B cell (primary cell): ENCODE results near the gene USP34. TPM values are rescaled to one million over a fixed set of nuclear protein-coding genes. Genes with fewer than 3 reads are reported as not detected.

ENCODE experiments used
- ATAC-seq: fragments of 200-7000 bp; cut with Tn5 transposase; one replicate; pipeline ENCODE4 v1.10.0; 2021; ENCODE audit warnings: low read depth, mild to moderate bottlenecking, moderate number of reproducible peaks, moderate library complexity
- CTCF ChIA-PET: fragments of 350-600 bp; sonication (Branson Sonifier 250); formaldehyde crosslinking; loops from one replicate; lab custom pipeline; 2021; ENCODE audit warnings: antibody characterized with exemption, inconsistent platforms; lab: Charles Lee
- POLR2A ChIA-PET: fragments of 350-600 bp; sonication (Branson Sonifier 250); formaldehyde crosslinking; loops from one replicate; lab custom pipeline; 2021; ENCODE audit warnings: antibody characterized with exemption; lab: Charles Lee
- DNase-seq: peaks from one replicate; pipeline ENCODE4 v3.0.0; 2013
- H2AFZ ChIP-seq: 2 replicates; pipeline ENCODE4 v1.6.1; 2012; ENCODE audit warnings: mild to moderate bottlenecking, low read depth, low read length; ENCODE audit not compliant: insufficient read depth, poor library complexity, severe bottlenecking
- H3K27ac ChIP-seq, 2 donors: 1 replicate in 1 of 2; 2 replicates in 1 of 2; pipeline ENCODE4 v1.5.1; 2012 to 2013; ENCODE audit warnings: low read length in 2 of 2, mild to moderate bottlenecking in 2 of 2, moderate library complexity in 1 of 2
- H3K27me3 ChIP-seq, 4 experiments: fragments of 200-600 bp in 1 of 4; sonication (generic) in 1 of 4; replicated peaks in 1 of 4; 1 replicate in 2 of 4; 2 replicates in 2 of 4; pipeline versions ENCODE4 v1.6.1 to v1.7.0; 2013 to 2016; ENCODE audit warnings: low read length in 3 of 4, mild to moderate bottlenecking in 2 of 4, mixed read lengths in 1 of 4, moderate library complexity in 1 of 4; ENCODE audit not compliant: insufficient read depth in 4 of 4, control insufficient read depth in 3 of 4; ENCODE audit errors: control extremely low read depth in 1 of 4
- H3K36me3 ChIP-seq, 2 experiments: replicated peaks in 1 of 2; 1 replicate in 1 of 2; 2 replicates in 1 of 2; pipeline versions ENCODE4 v1.6.1 to v1.7.1; 2013; ENCODE audit warnings: low read length in 1 of 2; ENCODE audit not compliant: insufficient read depth in 2 of 2, control insufficient read depth in 1 of 2; ENCODE audit errors: control extremely low read depth in 1 of 2, extremely low read depth in 1 of 2
- H3K4me1 ChIP-seq, 2 donors: fragments of 200-600 bp in 1 of 2; sonication (generic) in 1 of 2; 1 replicate in 1 of 2; 2 replicates in 1 of 2; pipeline versions ENCODE4 v1.5.1 to v1.6.1; 2013 to 2017; ENCODE audit warnings: low read length in 2 of 2; ENCODE audit not compliant: control insufficient read depth in 2 of 2, insufficient read depth in 2 of 2
- H3K4me2 ChIP-seq: replicated peaks from 2 replicates; pipeline ENCODE3; 2012; ENCODE audit warnings: mild to moderate bottlenecking, low read depth, low read length; ENCODE audit not compliant: poor library complexity, severe bottlenecking
- H3K4me3 ChIP-seq, 5 experiments: fragments of 200-600 bp in 1 of 5; sonication (generic) in 1 of 5; 1 replicate in 3 of 5; 2 replicates in 2 of 5; pipeline versions ENCODE4 v1.5.1 to v1.7.0; 2011 to 2016; ENCODE audit warnings: low read length in 4 of 5, mild to moderate bottlenecking in 4 of 5, low read depth in 2 of 5, control low read depth in 1 of 5, moderate library complexity in 1 of 5; ENCODE audit not compliant: insufficient read depth in 1 of 5; ENCODE audit errors: control extremely low read depth in 1 of 5, extremely low read depth in 1 of 5
- H3K79me2 ChIP-seq: fragments of 200-600 bp; sonication (generic); one replicate; pipeline ENCODE4 v1.6.0; 2016; ENCODE audit warnings: low read length; ENCODE audit not compliant: control insufficient read depth, insufficient read depth
- H3K9ac ChIP-seq: fragments of 200-600 bp; sonication (generic); 2 replicates; pipeline ENCODE4 v1.6.1; 2017; ENCODE audit warnings: mild to moderate bottlenecking, low read length, moderate library complexity
- H3K9me3 ChIP-seq, 3 donors: one replicate each; pipeline versions ENCODE4 v1.6.1 to v1.7.1; 2013; ENCODE audit warnings: low read length in 2 of 3; ENCODE audit not compliant: control insufficient read depth in 2 of 3, insufficient read depth in 1 of 3; ENCODE audit errors: control extremely low read depth in 1 of 3
- H4K20me1 ChIP-seq: 2 replicates; pipeline ENCODE4 v1.6.0; 2012; ENCODE audit warnings: mild to moderate bottlenecking, low read length; ENCODE audit not compliant: insufficient read depth, control insufficient read depth, poor library complexity, severe bottlenecking
- H3K27ac Mint-ChIP-seq: one replicate; pipeline ENCODE4 v1.8.0; 2021; ENCODE audit warnings: mixed read lengths
- H3K27me3 Mint-ChIP-seq: one replicate; pipeline ENCODE4 v1.8.0; 2021; ENCODE audit warnings: mixed read lengths
- H3K4me1 Mint-ChIP-seq: one replicate; pipeline ENCODE4 v1.8.0; 2021; ENCODE audit warnings: mixed read lengths
- H3K4me3 Mint-ChIP-seq: one replicate; pipeline ENCODE4 v1.8.0; 2021; ENCODE audit warnings: mixed read lengths
- H3K9me3 Mint-ChIP-seq: one replicate; pipeline ENCODE4 v1.8.0; 2022; ENCODE audit warnings: mixed read lengths; ENCODE audit not compliant: insufficient read depth
- EZH2 ChIP-seq: IDR thresholded peaks from 2 replicates; pipeline ENCODE4 v1.6.1; 2012; ENCODE audit warnings: borderline replicate concordance, low read depth, mild to moderate bottlenecking, moderate library complexity, low read length; ENCODE audit not compliant: insufficient read depth, poor library complexity, severe bottlenecking
- WGBS: methylation state at CpG from one replicate; pipeline ENCODE4 v1.1.5; 2013; ENCODE audit warnings: missing lambda C conversion rate; ENCODE audit not compliant: insufficient coverage; 5-methylcytosine and 5-hydroxymethylcytosine counted together
- intact Hi-C: fragments of 100-400 bp; cut with micrococcal nuclease; formaldehyde crosslinking; loops from one replicate; pipeline ENCODE4 v1.10.0; 2022
- polyA plus RNA-seq: library from polyadenylated mRNA; depleted of rRNA; stranded (reverse); fragments of >200 nt; gene quantifications from 2 replicates; pipeline ENCODE4 v1.2.3, GENCODE V29; 2012
- total RNA-seq, 2 donors: library from RNA; stranded (reverse); fragments of 120-200 nt in 1 of 2; gene quantifications; 1 replicate in 1 of 2; 2 replicates in 1 of 2; pipeline versions ENCODE4 v1.2.3 to v1.2.4, GENCODE V29; 2013 to 2022
- TF ChIP-seq, protein P1 (sequence below): fragments of 200-600 bp; IDR thresholded peaks from one replicate; pipeline ENCODE4 v1.8.0; 2022; ENCODE audit warnings: antibody characterized with exemption, mild to moderate bottlenecking

The USP34 gene
- total and polyA plus RNA-seq, 2 donors (not counting 1 experiment from before 2014, with no cell fraction given): 70.3 to 311 TPM

DNA sequence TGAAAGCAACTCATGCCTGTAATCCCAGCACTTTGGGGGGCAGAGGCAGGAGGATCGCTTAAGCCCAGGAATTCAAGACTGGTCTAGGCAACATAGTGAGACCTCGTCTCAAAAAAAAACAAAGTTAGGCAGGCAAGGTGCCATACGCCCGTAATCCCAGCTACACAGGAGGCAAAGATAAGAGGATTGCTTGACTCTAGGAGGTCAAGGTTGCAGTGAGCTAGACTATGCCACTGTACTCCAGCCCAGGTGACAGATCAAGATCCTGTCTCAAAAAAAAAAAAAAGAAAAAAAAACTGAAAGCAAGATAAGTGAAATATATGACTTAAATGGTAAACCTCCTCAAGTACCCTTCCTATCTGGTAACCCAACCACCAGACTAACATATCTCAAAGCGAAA lies 59.8 kb downstream of the USP34 start:
- H3K36me3 ChIP-seq: peaks cover 3 to 17% of the 10 kb centered on the region in 2 experiments
- H2AFZ ChIP-seq: no peak overlapping the region
- TF ChIP-seq EZH2: no peak
- TF ChIP-seq, protein P1, sequence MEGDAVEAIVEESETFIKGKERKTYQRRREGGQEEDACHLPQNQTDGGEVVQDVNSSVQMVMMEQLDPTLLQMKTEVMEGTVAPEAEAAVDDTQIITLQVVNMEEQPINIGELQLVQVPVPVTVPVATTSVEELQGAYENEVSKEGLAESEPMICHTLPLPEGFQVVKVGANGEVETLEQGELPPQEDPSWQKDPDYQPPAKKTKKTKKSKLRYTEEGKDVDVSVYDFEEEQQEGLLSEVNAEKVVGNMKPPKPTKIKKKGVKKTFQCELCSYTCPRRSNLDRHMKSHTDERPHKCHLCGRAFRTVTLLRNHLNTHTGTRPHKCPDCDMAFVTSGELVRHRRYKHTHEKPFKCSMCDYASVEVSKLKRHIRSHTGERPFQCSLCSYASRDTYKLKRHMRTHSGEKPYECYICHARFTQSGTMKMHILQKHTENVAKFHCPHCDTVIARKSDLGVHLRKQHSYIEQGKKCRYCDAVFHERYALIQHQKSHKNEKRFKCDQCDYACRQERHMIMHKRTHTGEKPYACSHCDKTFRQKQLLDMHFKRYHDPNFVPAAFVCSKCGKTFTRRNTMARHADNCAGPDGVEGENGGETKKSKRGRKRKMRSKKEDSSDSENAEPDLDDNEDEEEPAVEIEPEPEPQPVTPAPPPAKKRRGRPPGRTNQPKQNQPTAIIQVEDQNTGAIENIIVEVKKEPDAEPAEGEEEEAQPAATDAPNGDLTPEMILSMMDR: no peak
- no peak overlapping the region for H3K27ac ChIP-seq
- H3K27me3 ChIP-seq: no peaks in the 10 kb centered on the region
- H3K27ac Mint-ChIP-seq: no peak overlapping the region
- H4K20me1 ChIP-seq: peaks cover 29% of the 10 kb centered on the region
- intact Hi-C loops: no loop called here
- no peaks in the 10 kb centered on the region for H3K9me3 ChIP-seq
- 100% methylated on average over 4 of the region's 5 CpGs for WGBS
- no peak overlapping the region for H3K4me3 ChIP-seq
- H3K9me3 Mint-ChIP-seq: no peaks in the 10 kb centered on the region
- CTCF ChIA-PET: interaction anchor here (1.5 kb wide), 1 partner anchor 10 kb away, joined by 5 read pairs; no protein-coding TSS in a partner anchor
- ATAC-seq: no peak
- POLR2A ChIA-PET: interaction anchor here (0.6 kb wide), 1 partner anchor 764 kb away, joined by 5 read pairs; no protein-coding TSS in a partner anchor
- peaks cover 77% of the 10 kb centered on the region for H3K79me2 ChIP-seq
- H3K4me3 Mint-ChIP-seq: no peak overlapping the region
- H3K4me2 ChIP-seq: no peak overlapping the region
- H3K4me1 ChIP-seq: no peaks in the 10 kb centered on the region
- H3K9ac ChIP-seq: no peak overlapping the region
- H3K27me3 Mint-ChIP-seq: no peaks in the 10 kb centered on the region
- no peak for DNase-seq
- peaks cover 13% of the 10 kb centered on the region for H3K4me1 Mint-ChIP-seq

DNA sequence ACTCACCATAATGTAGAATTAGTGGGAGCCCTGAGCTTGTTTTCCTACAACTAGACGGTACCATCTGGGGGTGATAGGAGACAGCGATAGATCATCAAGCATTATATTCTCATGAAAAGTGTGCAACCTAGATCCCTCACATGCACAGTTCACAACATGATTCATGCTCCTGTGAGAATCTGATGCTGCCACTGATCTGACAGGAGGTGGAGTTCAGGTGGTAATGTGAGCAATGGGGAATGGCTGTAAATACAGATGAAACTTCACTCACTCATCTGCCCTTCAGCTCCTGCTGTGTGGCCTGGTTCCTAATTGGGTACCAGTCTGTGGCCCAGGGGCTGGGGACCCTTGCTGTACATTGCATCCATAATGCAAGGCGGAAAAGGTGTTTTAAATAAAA lies 60.7 kb downstream of the USP34 start:
- H3K27ac Mint-ChIP-seq: no peak overlapping the region
- TF ChIP-seq, protein P1: no peak
- no peak for TF ChIP-seq EZH2
- H3K4me1 Mint-ChIP-seq: peaks cover 10% of the 10 kb centered on the region
- ATAC-seq: no peak
- H3K4me1 ChIP-seq: no peaks in the 10 kb centered on the region
- no peak overlapping the region for H3K27ac ChIP-seq
- DNase-seq: no peak
- POLR2A ChIA-PET: interaction anchor here (0.6 kb wide), 1 partner anchor 33 kb away, joined by 5 read pairs; no protein-coding TSS in a partner anchor
- no peak overlapping the region for H3K4me3 Mint-ChIP-seq
- H4K20me1 ChIP-seq: peaks cover 27% of the 10 kb centered on the region
- intact Hi-C loops: no loop called here
- peaks cover 6 to 23% of the 10 kb centered on the region in 2 experiments for H3K36me3 ChIP-seq
- no peak overlapping the region for H2AFZ ChIP-seq
- WGBS: 100% methylated on average over 1 of the region's 3 CpGs
- no peak overlapping the region for H3K4me3 ChIP-seq
- no peak overlapping the region for H3K9ac ChIP-seq
- peaks cover 73% of the 10 kb centered on the region for H3K79me2 ChIP-seq
- CTCF ChIA-PET: interaction anchor here (1.0 to 1.5 kb wide), 2 partner anchors 11 to 16 kb away, joined by 5 read pairs; no protein-coding TSS in a partner anchor
- H3K9me3 ChIP-seq: no peaks in the 10 kb centered on the region
- H3K27me3 Mint-ChIP-seq: no peaks in the 10 kb centered on the region
- H3K4me2 ChIP-seq: no peak overlapping the region
- no peaks in the 10 kb centered on the region for H3K27me3 ChIP-seq
- no peaks in the 10 kb centered on the region for H3K9me3 Mint-ChIP-seq
